ENCODE data around the gene TPST1. TPM values are rescaled to one million over a fixed set of nuclear protein-coding genes. Genes with fewer than 3 reads are reported as not detected.
A peak's percentile ranks its signal among the peaks of the same experiment; 100 is the strongest.

The TPST1 gene
- total RNA-seq, 1 experiment from 2014 or later = 32.8 TPM

DNA sequence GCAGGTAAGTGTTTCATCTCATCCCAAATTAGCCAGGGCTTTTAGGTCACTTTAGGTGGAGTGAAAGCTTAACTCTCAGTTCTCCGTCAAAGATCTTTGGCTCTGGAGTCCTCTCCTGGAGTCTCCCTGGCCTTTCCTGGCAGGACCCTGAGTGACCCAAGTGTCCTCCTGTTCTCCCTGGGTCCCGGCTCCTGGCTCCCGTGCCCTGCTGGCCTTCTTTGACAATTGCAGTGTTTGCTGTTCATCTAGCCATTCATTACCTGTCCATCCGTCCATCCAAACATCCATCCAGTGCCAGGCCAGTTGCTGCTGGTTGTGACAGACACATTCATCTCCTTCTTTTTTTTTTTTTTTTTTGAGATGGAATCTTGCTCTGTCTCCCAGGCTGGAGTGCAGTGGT lies 6.2 kb upstream of the TPST1 start:
- H3K27me3 Mint-ChIP-seq (ENCODE audit: insufficient read depth, unreplicated experiment) = no peaks in the 10 kb centered on the region
- Histone ChIP-seq H3K4me1 (no peaks in the 10 kb centered on the region), H3K9me3 (no peaks in the 10 kb centered on the region), H3K36me3 (ENCODE audit: control insufficient read depth, insufficient read depth, low read length) (no peaks in the 10 kb centered on the region), H3K27me3 (replicated peaks; ENCODE audit: control insufficient read depth, insufficient read depth, low read length) (no peaks in the 10 kb centered on the region), H3K4me3 (ENCODE audit: low read depth, low read length) (no peak overlapping the region)
- no peak overlapping the region for H3K4me3 Mint-ChIP-seq (ENCODE audit: unreplicated experiment)
- no peak for DNase-seq
- CTCF ChIA-PET = no interaction called here
- POLR2A ChIA-PET = no interaction called here
- no peak overlapping the region for H3K27ac Mint-ChIP-seq (ENCODE audit: unreplicated experiment)
- H3K36me3 Mint-ChIP-seq (ENCODE audit: insufficient read depth, unreplicated experiment) = no peaks in the 10 kb centered on the region
- no peaks in the 10 kb centered on the region for H3K4me1 Mint-ChIP-seq (ENCODE audit: low read depth, unreplicated experiment)
- intact Hi-C loops (cut with micrococcal nuclease; ENCODE audit: unreplicated experiment) = no loop called here
- no TSS peak for BruUV-seq (replicated peaks)
- H3K9me3 Mint-ChIP-seq (ENCODE audit: unreplicated experiment) = no peaks in the 10 kb centered on the region
- TF ChIP-seq, protein P1, sequence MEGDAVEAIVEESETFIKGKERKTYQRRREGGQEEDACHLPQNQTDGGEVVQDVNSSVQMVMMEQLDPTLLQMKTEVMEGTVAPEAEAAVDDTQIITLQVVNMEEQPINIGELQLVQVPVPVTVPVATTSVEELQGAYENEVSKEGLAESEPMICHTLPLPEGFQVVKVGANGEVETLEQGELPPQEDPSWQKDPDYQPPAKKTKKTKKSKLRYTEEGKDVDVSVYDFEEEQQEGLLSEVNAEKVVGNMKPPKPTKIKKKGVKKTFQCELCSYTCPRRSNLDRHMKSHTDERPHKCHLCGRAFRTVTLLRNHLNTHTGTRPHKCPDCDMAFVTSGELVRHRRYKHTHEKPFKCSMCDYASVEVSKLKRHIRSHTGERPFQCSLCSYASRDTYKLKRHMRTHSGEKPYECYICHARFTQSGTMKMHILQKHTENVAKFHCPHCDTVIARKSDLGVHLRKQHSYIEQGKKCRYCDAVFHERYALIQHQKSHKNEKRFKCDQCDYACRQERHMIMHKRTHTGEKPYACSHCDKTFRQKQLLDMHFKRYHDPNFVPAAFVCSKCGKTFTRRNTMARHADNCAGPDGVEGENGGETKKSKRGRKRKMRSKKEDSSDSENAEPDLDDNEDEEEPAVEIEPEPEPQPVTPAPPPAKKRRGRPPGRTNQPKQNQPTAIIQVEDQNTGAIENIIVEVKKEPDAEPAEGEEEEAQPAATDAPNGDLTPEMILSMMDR (IDR thresholded peaks at IDR 0.05; ENCODE audit: insufficient read depth in 1 of 2, low read depth in 1 of 2, low read length in 1 of 2, severe bottlenecking in 1 of 2, unreplicated experiment in 1 of 2) = no peak

DNA sequence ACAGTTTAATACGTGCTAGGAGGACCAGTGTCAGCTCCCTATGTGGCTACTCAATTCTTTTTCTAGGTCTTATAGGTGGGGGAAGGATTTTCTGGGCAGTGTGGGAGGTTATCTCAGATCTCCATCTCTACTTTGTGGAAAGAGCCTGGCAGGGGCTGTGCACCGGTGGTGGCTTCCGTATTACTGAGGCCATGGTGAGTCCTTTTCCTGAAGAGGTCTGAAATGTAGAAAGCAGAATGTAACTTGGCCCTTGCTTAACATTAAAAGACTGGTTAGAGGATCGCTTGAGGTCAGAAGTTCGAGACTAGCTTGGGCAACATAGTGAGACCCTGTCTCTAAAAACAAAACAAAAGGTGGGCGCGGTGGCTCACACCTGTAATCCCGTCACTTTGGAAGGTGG lies 2.7 kb upstream of the TPST1 start:
- no peak overlapping the region for H3K4me3 ChIP-seq (ENCODE audit: low read depth, low read length)
- POLR2A ChIA-PET = no interaction called here
- H3K27me3 ChIP-seq (replicated peaks; ENCODE audit: control insufficient read depth, insufficient read depth, low read length) = no peaks in the 10 kb centered on the region
- H3K36me3 ChIP-seq (ENCODE audit: control insufficient read depth, insufficient read depth, low read length) = no peaks in the 10 kb centered on the region
- H3K9me3 Mint-ChIP-seq (ENCODE audit: unreplicated experiment) = no peaks in the 10 kb centered on the region
- intact Hi-C loops (cut with micrococcal nuclease; ENCODE audit: unreplicated experiment) = loop anchor here (10.0 kb wide), 2 partner anchors 112 to 152 kb away; no protein-coding TSS in a partner anchor
- H3K4me1 Mint-ChIP-seq (ENCODE audit: low read depth, unreplicated experiment) = peaks cover 5% of the 10 kb centered on the region
- CTCF ChIA-PET = no interaction called here
- no peak overlapping the region for H3K27ac Mint-ChIP-seq (ENCODE audit: unreplicated experiment)
- H3K36me3 Mint-ChIP-seq (ENCODE audit: insufficient read depth, unreplicated experiment) = peaks cover 6% of the 10 kb centered on the region
- DNase-seq = no peak
- BruUV-seq (replicated peaks) = no TSS peak
- no peak overlapping the region for H3K4me3 Mint-ChIP-seq (ENCODE audit: unreplicated experiment)
- no peaks in the 10 kb centered on the region for H3K27me3 Mint-ChIP-seq (ENCODE audit: insufficient read depth, unreplicated experiment)
- H3K4me1 ChIP-seq = peaks cover 5% of the 10 kb centered on the region
- H3K9me3 ChIP-seq = no peaks in the 10 kb centered on the region
- TF ChIP-seq, protein P1 (IDR thresholded peaks at IDR 0.05; ENCODE audit: insufficient read depth in 1 of 2, low read depth in 1 of 2, low read length in 1 of 2, severe bottlenecking in 1 of 2, unreplicated experiment in 1 of 2) = no peak

DNA sequence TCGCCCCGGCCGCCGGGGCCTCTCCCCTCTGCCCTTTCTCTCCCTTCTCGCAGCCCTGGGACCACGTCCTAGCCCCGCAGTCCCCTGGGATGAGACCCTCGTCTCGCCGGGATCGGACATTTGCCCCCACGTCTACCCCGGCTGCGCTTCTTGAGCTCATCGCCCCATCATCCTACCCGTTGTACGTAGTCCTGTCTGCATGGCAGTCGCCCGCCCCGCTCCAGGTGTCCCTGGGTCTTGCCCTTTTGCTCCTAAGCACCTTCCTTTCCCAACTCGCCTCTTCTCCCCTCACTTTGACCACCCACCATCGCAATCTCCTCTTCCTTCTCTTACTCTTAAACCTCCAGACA lies 582 bp downstream of the TPST1 start:
- POLR2A ChIA-PET = interaction anchor here (0.5 to 1.0 kb wide), 2 partner anchors 288 to 650 kb away, joined by 3 to 4 read pairs; no protein-coding TSS in a partner anchor
- H3K36me3 Mint-ChIP-seq (ENCODE audit: insufficient read depth, unreplicated experiment) = peaks cover 15% of the 10 kb centered on the region

More for the DNA sequence above, 582 bp downstream of the TPST1 start:
- Mint-ChIP-seq H3K4me3 (ENCODE audit: unreplicated experiment) (peak overlapping the region; percentile 80), H3K27ac (ENCODE audit: unreplicated experiment) (peak overlapping the region; percentile 75), H3K9me3 (ENCODE audit: unreplicated experiment) (no peaks in the 10 kb centered on the region), H3K27me3 (ENCODE audit: insufficient read depth, unreplicated experiment) (no peaks in the 10 kb centered on the region), H3K4me1 (ENCODE audit: low read depth, unreplicated experiment) (peaks cover 12% of the 10 kb centered on the region)
- CTCF ChIA-PET = interaction anchor here (0.6 to 1.1 kb wide), 3 partner anchors 175 to 208 kb away, joined by 3 to 6 read pairs (median 3); no protein-coding TSS in a partner anchor
- peak overlapping the region; percentile 89 for H3K4me3 ChIP-seq (ENCODE audit: low read depth, low read length)
- H3K27me3 ChIP-seq (replicated peaks; ENCODE audit: control insufficient read depth, insufficient read depth, low read length) = no peaks in the 10 kb centered on the region
- BruUV-seq (replicated peaks) = no TSS peak
- H3K36me3 ChIP-seq (ENCODE audit: control insufficient read depth, insufficient read depth, low read length) = no peaks in the 10 kb centered on the region
- no peak for DNase-seq
- intact Hi-C loops (cut with micrococcal nuclease; ENCODE audit: unreplicated experiment) = loop anchor here (1.0 to 10.0 kb wide), 4 partner anchors 33 to 208 kb away; no protein-coding TSS in a partner anchor
- no peaks in the 10 kb centered on the region for H3K9me3 ChIP-seq
- peaks cover 5% of the 10 kb centered on the region for H3K4me1 ChIP-seq
- TF ChIP-seq, protein P1 (IDR thresholded peaks at IDR 0.05; ENCODE audit: insufficient read depth in 1 of 2, low read depth in 1 of 2, low read length in 1 of 2, severe bottlenecking in 1 of 2, unreplicated experiment in 1 of 2) = no peak
